H54 (cell line): ENCODE data around the gene ADGRD2.

Source experiments
- DNase-seq: peaks from one replicate; pipeline ENCODE4 v3.0.0; 2011; ENCODE audit warnings: low spot score, mixed read lengths; ENCODE audit not compliant: insufficient read length
- FAIRE-seq: peaks from 3 replicates; lab custom pipeline; 2011; peaks lifted over from hg19 to GRCh38; lab: Jason Lieb, UNC
- POLR2A ChIP-seq: IDR thresholded peaks from 2 replicates; pipeline ENCODE4 v1.6.1; 2011; ENCODE audit warnings: low read depth, mild to moderate bottlenecking, low read length

The ADGRD2 gene

DNA sequence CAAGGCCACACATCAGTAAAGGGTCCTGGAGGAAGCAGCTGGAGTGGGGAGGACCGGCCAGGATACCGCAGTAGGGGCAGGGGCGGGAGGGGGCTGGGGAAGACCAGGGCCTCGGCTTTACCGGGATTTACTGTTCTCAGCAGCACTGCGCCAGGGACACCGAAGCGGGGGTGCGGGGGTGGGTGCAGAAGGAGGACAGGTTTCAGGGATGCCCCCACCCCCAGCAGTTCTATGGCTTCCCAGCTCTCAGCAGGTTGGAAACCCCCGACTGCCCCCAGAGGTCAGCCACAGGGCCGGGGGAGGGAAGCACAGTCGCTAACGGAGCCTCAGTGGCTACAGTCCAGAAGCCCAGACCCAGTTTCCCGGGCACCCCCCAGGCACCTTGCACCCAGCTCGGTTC is 35.7 kb downstream of the ADGRD2 start:
- DNase-seq, result no peak
- TF ChIP-seq POLR2A, result no peak
- no peak for FAIRE-seq

DNA sequence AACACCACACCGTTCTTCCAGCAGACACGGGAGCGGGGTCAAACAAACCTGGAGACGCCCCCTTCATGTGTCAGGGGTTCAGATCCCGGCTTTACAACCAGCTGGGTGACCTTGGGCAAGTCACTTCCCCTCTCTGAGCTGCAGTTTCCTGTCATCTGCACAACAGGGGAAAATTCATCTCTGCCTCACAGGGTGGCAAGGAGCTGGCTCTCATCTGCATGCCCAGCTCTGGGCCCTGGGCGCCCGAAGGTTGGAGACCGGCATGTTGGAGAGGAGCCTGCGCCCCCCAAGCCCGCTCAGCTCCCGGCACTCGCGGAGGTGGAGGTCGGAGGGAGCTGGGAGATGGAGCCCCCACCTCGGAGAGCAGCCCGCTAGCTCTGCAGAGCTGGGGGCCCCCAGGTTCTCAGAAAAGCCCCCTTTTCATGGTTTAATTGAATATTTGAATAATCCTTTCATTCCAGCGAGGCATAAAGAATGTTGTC is 36.6 kb downstream of the ADGRD2 start:
- no peak for FAIRE-seq
- no peak for TF ChIP-seq POLR2A

DNA sequence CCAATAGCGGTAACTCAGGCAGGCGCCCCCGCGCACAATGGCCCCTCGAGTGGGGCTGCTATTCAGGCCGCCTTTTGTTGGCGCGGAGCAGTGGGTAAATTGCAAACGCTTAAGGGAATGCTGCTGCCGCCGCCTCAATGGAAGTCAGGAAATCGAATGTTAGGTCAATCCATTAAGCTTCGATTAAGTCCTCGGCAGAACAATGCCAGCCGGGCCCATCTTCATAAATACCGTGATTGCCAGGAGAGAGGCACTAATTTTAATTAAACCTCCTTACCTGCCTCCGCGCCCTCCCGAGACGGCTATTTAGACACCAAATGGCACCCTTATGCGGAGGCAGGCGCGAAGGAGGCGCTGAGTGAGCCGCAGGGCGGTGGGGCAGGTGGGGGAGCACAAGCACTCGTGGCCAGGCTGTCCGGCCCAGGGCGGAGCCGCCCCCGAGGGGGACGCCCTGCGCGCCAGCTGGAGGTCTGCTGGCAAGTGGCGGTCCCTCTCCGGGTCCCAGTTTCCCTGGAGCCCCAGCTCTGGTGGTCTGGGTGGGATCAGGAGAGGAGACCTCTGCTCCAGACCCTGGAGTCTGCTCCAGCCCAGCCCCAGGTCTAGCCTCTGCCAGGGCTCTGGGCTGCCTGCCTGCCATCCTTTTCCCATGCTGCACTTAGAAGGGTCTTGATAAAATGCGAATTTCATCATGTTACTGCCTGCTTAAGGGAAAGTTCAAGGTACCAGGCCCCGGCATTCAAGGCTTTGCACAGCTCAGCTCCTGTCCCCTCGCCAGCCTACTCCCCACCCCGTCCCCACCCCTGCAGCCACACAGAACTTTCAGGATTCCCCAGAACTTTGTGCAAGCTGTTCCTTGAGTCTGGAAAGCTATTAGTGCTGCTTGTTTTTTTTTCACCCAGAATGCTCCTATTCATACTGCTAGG is 37.3 kb downstream of the ADGRD2 start:
- DNase-seq, result no peak
- no peak for TF ChIP-seq POLR2A
- FAIRE-seq, result no peak

More for the DNA sequence above, 36.6 kb downstream of the ADGRD2 start:
- no peak for DNase-seq

DNA sequence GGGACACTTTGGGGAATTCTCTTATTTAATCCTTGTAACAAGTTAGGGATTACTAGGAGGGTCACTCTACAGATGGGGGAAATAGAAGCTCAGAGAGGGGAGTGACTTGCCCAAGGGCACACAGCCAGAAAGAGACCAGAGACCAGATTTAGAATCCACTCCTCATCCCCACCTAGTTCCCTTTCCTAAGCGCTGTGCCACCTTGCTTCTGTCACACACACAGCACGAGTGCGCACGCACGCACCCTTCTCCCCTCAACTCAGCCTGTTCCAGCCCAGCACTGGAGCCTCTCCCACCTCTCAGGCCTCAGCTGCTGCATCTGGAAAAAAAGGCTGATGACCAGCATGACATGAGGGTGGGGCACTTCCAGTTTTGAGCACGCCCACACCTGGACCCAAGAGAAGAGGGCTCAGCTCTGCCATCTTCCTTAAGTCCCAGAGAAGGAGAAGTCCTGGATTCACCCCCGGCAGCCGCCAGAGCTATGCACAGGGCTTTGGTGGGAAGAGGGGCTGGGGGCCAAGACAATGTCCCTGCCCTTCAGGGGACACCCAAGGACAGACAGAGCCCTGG is 38.5 kb downstream of the ADGRD2 start:
- DNase-seq (no peak), FAIRE-seq (no peak)
- TF ChIP-seq POLR2A, result no peak

DNA sequence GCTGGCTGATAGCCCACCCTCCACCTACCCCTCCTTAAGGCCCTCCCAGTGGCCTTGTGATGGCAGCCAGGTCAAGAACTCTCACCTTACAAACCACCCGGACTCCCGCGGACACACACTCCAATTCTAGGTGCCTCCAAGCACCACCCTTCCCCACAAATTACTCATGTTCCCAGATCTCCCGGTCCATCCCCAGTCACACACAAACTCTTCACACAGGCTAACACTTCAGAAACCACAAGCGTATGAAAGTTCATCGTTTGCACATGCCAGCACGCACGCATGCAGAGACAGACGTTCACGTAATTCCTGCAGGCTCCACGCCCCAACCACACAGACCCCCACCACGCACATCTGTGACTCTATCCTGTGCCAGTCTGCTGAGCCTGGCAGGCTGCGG is 39.0 kb downstream of the ADGRD2 start:
- DNase-seq, result no peak
- no peak for TF ChIP-seq POLR2A
- no peak for FAIRE-seq

DNA sequence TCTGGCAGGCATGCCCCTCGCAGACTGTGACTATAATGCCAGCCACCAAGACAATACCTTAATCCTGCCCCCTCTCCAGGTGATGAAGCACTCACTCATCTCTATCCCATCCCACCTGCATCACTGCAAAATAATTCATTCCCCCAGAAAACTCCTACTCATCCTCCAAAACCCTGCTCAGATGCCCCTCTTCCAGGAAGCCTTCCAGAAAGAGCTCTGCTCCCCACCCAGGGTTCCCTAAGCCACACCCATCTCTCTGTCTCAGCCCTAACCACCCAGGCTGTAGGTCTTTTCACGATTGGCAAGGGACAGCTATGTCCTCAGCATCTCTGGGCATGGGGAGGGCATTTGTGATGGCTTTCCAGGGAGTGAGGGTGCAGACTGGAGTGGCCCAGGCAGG is 39.8 kb downstream of the ADGRD2 start:
- DNase-seq (no peak), FAIRE-seq (no peak)
- no peak for TF ChIP-seq POLR2A

DNA sequence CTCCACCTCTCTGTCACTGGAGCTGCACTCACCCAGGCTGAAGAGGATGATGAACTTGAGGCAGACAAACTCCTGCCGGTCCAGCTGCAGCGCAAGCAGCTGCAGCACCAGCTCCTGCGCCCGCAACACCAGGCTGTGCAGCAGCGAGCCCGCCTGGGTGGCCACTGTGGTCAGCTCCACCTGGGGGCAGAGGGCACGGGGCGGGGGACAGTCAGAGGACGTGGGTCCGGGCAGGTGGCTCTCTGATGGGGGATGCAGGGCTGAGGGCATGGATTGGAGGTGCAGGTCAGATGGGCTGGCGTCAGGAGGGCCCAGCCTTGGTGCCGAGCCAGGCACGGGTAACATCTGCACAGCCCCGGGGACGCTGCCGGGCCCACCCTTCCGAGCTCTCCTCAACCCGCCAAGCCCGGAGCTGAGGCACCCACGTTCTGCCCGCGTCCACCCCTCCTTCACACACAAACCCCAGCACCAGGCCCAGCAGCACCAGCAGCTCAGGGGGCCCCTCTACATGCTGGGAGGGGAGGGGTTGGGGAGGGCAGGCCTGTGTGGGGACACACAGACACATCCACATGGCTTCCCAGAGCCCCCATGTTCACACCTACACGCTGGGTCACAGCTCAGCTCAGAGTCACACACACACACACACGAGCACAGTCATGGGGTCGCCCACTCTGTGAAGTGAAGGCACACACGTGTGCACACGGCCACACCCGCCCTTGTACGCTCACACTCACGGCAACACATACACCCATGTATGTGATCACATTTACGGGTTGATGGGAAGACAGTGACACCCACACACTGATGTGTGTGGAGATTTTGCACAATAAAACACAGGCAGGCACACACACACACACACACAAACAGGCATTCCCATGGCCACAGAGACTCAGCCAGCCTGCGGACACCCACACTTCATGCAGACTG is 41.1 kb downstream of the ADGRD2 start:
- DNase-seq, result no peak
- FAIRE-seq, result no peak
- no peak for TF ChIP-seq POLR2A

DNA sequence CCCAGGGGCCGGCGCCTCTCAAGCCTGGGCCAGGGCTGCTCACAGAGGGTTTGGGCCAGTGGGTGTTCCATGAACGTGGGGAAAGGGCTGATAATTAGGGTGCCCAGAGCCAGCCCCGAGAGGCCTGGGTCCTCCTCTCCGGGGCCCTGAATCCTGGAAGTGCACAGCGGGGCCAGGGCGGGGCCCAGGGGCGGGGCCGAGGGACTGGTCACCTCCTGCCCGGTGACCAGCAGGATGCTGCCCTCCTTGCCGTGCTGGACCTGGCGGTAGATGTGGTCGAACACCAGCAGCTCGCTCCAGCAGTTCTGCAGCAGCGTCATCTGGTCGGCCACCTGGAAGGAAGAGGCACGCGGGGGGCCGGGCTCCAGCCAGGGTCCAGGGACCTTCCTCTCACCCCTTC is 42.6 kb downstream of the ADGRD2 start:
- no peak for TF ChIP-seq POLR2A
- no peak for DNase-seq
- FAIRE-seq, result no peak

DNA sequence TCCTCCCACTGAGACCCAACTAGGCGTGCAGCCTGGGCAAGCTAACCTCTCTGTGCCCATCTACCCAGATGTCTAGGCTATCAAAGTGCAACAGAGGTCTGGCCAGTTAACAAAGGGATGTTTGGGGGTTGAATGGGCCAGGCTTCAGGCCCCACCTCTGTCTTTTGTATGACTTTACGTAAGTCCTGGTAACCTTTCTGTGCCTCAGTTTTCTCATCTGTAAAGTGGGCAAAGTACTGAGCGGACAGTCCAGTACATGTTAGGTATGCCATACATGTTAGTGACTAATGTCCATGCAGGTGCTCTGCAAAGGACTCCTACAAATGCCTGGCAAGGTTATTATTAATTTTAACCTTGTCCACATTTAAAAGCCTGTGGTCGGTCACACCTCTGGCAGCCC is 43.0 kb downstream of the ADGRD2 start:
- FAIRE-seq (no peak), DNase-seq (no peak)
- no peak for TF ChIP-seq POLR2A

DNA sequence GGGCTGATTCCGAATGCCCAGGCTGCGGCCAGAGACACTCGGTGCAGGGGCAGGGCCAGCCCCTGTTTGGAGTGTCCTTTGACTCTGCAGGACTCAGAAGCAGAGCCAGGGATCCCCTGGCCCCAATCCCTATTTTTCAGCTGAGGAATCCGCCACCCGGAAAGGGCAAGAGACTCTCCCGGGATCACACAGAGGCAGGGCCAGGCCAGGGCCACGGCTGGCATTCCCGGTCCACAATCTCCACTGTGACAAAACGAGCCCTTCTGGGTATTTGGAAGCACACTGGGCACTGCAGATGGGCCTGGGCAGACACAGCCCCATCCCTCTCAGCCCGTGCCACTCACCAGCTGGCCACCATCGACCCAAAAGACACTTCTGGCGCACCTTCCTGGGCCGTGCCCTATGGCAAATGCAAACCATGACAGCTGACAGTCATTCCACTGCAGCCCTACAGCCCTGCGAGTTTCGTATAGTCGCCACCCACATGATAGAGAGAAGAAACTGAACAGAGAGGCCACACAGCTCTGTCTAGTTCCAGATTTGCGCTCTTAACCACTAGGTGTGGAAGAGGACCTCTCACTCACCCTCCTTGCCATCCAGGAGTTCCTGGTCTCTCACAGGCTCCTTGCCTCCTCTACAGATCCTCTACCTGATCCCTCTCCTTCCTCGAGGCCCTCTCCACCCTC is 43.7 kb downstream of the ADGRD2 start:
- DNase-seq (no peak), FAIRE-seq (no peak)
- no peak for TF ChIP-seq POLR2A

DNA sequence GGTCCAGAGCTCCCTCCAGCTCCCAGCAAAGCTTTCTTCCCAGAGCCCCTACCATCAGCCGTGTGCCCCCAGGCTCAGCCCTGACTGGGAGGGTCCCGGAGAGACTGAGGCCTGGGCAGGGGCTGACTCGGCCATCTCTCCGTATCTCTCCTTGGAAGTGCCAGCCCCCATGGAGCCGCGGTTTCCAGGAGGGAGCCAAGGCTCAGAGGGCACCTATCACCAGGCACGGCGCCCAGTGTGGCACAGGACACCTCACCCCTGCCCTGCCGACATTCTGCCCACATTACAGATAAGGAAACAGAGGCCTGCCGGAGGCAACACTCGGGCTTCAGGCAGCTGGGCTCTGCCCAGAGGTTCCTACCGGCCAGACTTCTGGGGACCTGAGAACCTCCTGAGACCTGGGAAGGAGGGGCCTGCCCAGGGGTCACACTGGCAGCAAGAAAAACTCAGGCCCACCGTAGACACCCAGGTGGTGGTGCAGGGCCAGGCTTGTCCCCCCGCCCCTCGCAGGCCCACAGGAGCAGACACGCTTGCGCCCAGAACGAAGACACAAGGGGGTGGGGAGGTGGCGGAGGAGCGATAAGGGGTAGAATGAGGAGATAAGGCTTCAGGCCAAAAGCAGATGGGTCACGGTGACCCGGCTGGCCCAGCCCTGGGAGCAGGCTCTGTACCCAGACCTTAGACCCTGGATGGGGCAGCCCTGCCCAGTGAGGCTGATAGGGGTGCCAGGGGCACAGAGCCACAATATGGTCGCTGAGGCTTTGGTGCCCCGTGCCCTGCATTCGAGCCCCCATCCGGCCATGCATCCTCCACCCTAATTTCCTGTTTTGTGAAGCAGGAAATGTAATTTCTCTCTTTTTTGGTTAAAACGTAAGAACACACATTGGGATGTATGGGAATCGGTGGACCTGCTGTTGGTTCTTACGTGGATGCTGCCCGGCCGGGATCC is 45.1 kb downstream of the ADGRD2 start:
- no peak for TF ChIP-seq POLR2A
- no peak for FAIRE-seq
- no peak for DNase-seq

DNA sequence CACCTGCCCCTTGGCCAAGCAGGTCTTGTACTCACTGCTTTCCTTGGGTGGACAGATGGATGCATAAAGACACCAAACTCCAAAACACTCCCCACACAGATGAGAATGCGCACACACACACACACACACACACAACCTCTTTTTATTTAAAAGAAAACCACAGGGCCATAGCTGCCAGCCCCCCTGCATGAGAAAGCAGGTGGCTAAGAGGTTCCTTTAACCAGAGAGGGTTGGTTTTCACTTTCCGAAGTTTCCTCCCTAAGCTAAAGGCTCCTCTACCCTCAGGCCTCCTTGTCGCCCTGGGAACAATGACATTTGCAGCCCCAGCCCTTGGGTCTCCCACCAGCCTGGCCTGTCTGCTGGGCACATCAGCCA is 45.8 kb downstream of the ADGRD2 start:
- FAIRE-seq, result no peak

More for the DNA sequence above, 45.8 kb downstream of the ADGRD2 start:
- no peak for DNase-seq
- no peak for TF ChIP-seq POLR2A
